NCI-H82 (cell line): ENCODE results near the gene SPAG7.

Source experiments
- DNase-seq: peaks from one replicate; lab custom pipeline; 2025; lab: John Stamatoyannopoulos, UW

SPAG7 gene

DNA sequence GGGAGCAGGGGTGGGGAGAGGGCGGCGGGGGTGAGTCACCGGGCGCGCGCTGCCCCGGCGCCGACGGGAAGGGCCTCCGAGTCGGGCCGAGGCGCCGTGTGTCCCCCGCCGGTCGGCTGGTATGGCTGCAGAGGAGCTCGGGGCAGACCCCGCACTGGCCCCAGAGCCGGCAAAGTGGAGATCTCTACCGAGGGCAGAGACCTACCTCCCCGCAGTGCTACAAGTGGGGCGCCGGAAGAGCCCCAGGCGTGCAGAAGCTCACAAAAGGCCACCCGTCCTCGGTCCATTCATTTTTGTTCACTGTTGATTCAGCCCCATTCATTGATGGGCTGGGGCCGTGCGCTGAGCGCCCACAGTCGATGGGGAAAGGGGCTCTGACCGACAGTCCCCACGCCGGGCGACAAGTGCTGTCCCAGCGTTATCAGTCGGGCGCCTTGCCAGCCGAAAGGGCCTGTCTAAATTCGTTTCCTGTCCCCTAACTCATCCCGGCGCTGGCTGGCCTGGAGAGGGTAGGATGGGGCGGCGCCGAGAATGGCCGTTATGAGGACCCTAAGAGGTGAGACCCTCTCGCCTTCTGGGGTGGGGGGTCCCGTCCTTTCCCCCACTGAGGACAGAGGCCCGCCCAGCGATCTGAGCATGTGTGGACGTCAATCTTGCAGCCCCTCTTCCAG, 17.4 kb downstream of the SPAG7 start:
- DNase-seq: peak; percentile 71

DNA sequence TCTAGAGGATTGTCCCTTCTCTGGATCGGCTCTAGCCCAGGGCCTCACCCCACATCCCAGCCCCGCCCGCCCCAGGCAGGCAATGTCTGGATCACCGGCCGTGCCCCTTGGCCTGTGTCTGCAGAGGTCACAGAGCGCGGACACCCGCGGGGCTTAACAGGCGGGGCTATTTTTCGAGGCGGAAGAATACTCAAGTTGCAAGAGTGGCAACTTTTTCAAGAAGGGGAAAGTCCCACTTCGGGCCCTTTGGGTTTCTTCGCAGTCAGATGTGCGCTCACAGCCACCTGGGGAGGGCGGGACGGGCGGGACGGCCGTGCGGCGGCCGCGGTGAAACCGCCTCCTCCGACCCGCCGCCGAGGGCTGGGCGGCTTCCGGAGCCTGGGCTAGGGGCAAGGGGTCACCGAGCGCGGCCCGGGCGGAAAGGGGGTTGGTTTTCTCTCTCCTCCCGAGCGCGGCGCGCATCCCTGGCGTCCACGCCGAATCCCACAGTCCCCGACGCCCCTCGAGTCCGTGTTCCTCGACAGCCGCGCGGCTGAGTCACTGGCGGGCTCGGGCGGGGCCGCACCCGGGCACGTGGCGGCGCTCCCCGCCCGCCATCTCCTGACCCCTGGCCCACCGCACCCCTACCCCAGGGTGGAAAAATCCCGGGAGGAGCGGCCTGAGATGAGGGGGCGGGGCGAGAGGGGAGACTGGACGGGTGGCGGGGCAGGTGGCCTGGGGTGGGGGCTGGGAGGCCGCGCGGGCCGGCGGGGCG, 18.1 kb downstream of the SPAG7 start:
- DNase-seq: peak; percentile 93

DNA sequence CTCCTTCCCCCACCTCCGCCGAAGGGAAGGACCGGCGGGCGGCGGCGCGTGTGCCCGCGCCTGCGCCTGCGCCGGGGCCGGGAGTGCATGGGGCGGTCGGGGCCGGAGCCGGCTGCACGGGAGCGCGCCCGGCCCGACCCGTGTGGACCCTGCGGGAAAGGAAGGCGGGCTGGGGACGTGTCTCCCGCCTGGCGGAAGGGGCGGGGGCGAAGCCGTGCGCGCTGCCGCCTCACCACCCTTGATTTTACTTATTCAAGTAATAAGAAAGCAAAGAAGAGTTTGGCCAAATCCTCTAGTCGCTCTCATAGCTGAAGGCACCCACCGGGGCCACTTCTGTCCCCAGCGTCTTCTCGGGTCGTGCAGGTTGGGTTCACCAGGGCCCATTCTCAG, 18.7 kb downstream of the SPAG7 start:
- DNase-seq: peak; percentile 93

DNA sequence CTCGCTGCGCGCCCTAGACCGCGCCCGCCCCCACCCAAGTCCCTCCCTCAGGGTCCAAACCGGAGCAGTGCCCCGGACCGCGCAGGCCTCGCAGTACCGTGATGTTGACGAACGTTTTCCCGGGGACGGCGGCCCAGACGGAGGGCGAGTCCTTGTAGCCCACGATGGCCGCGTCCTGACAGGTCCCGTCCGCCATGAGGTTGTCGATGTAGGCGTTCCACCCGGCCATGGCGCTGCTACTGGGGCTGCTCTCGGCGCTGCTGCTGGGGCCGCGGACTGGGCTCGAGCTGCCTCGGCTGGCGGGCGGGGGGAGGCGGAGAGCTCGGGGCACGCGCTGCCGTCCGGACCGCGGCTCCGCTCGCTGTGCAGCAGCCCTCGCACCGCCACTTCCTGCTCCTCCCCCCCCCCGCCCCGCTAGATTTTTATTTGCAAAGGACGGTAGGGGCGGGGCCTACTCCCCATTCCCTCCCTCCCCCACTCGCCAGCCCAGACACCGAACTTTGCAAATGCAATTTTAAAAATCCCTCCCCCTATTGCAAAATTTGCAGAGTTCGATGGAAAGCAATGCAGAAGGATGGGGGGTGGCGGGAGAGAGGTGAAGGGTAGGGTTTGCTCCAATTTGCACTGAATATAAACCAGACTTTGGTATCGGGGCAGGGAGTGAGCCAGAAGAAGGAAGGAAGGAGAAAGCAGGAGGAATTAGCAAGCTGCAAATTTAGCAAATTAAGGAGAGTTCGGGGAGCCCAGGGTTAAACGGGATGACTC, 19.3 kb downstream of the SPAG7 start, which contains the start of gene PFN1:
Gene PFN1, minus strand, starts transcription at position 365 of the 765 bp plus-strand sequence. Its CDS starts 136 bp downstream, at position 229.
- DNase-seq: peak; percentile 94

DNA sequence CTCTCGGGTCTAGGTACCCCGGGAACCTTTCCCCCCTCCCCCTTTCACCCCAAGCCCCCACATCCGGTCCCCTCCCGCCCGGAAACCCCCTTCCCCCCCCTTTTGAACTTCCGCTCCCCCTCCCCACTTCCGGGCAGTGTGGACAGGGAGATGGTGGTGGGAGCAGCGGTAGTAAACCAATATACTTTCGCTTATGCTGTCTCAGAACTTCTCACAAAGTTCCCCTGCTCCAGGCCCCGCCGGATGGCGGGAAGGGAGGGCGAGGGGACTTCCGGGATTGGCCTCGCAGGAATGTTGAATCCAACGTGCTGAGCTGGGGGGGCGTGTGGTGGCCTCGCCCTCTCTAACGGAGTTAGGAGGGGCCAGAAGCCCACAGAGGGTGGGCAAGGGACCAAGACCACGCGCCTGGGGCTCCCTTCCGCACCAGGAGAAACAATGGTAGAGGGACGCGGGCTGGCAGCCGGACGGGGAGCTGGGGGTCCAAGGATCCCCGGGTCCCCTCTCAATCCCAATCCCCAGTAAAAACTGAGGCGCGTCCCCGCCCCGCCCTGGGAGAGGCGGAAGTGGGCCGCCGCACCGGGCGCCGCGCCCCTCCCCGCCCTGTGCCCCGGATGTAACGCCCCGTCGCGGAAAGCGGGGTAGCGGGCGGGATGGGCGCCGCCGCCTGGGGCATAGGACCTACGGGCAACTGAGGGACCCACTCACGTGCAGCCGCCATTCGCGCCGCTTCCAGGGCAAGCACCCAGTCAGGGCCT, 20.0 kb downstream of the SPAG7 start:
- peak; percentile 74 for DNase-seq

DNA sequence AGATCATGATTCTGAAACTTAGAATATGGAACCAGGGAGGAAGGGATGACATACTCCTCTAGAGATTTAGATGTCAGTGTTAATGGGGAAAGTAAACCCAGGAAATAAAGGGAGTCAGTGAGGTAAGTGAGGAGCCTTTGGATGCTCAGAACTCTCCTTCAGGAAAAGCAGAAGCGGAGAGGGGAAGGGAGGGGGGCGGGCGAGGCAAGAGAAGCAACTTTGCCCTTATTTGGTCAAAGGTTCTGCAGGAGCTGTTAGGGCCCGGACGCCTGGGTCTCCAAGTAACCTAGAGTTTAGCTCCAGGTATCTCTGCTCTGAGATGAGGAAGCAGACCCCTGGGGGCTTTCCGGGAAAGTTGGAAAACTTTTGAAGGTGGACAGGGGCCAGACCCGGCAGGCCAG, 20.6 kb downstream of the SPAG7 start:
- DNase-seq: no peak

DNA sequence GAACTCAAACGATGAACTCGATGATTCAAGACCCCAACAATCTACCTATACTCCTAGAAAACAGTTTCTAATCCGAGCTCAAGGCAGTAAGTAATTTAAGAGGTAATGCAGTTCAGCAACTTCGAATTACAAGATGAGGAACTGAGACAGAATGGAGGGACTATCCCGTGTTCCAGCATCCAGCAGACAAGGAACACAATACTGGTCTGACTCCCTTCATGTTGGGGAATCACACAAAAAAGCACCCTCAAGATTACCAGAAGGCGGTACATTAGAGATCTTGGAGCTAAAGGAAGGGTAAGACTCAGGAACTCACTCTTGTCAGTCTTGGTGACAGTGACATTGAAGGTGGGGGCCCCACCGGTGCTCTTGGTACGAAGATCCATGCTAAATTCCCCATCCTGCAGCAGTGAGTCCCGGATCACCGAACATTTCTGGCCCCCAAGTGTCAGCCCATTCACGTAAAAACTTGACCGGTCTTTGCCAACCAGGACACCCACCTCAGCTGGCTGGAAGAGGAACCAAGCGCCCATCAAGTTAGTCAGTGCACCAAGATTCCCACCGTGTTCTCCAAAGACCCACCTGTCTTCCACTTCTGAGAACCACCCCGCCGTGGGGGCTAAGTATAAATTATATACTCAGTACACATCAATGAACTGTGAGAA, 21.2 kb downstream of the SPAG7 start:
- no peak for DNase-seq

DNA sequence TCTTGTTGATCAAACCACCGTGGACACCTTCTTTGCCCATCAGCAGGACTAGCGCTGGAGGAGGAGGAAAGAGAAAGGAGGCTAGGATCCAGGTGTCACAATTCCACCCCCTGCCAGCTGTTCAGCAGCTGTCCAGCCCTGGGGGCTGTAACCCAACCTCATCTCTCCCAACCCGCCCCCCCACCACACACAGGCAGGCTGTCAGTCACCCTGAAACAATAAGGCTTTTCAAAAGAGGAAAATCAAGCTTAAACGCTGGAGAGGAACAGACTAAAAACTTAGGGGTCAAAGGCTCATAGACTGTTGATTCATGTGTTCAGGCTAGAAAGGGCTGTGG, 21.7 kb downstream of the SPAG7 start:
- peak; percentile 20 for DNase-seq

DNA sequence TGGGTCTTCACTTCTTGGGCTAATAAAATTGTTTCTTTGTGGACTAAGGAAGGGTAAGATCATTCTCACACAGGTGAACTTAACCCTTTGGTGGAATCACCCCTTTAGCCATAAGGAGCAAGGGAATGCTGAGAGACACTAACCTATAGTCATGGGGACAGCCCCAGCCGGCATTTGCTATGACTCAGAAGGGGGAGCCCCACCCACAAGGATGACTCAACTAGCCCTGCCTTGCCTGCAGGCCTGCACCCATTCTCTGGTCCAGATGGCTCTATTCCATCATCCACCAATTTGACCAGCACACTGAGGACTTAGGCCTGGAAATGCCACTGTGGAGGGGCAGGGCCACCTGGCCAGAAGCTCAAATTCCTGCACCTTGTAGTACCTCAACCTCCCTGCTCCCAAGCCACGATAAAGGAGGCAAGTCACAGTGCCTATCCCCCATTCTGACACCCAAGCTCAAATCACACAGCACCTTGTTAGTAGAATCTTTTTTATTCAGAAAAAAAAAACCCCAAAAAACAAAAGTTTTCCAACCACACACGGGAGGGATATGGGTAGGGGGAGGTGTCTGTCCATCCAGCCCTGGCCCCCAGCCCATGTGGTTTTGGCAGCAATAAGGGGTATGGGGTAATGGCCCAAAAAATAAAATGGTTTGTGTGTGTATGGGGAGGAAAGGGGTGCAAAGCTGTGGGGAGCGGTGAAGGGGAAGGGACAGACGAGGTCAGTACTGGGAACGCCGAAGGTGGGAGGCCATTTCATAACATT, 22.3 kb downstream of the SPAG7 start:
- peak; percentile 55 for DNase-seq

DNA sequence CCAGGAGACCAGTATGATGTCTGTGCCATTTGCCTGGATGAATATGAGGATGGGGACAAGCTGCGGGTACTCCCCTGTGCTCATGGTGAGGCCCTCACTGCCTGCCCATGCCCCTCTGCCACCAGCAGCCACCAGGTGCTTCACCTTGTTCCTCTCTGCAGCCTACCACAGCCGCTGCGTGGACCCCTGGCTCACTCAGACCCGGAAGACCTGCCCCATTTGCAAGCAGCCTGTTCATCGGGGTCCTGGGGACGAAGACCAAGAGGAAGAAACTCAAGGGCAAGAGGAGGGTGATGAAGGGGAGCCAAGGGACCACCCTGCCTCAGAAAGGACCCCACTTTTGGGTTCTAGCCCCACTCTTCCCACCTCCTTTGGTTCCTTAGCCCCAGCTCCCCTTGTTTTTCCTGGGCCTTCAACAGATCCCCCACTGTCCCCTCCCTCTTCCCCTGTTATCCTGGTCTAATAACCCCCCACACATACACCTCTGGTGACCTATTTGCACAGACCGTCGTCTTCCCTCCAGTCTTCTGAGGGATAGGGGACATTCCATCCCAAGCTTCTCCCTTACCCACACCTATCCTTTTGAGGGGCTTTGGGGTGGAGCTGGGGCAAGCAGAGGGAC, 23.0 kb downstream of the SPAG7 start:
- no peak for DNase-seq

DNA sequence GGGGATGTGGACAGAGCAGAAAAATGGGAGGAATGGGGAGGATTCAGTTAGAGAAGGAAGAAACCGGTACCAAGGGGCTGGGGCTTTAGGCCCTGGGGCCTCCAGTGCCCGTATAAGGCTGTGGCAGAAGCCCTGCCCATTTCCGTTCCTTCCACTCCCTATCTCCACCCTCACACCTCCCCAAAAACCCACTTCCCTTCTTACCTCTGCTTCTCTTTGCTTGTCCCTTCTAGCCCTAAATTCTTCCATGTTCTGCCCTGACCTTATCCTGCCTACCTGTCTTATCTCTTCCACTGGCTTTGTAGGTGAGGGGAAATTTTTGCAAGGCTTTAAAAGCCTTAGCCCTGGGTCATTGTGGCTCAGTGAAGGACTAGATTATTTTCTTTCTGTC, 23.5 kb downstream of the SPAG7 start:
- no peak for DNase-seq

DNA sequence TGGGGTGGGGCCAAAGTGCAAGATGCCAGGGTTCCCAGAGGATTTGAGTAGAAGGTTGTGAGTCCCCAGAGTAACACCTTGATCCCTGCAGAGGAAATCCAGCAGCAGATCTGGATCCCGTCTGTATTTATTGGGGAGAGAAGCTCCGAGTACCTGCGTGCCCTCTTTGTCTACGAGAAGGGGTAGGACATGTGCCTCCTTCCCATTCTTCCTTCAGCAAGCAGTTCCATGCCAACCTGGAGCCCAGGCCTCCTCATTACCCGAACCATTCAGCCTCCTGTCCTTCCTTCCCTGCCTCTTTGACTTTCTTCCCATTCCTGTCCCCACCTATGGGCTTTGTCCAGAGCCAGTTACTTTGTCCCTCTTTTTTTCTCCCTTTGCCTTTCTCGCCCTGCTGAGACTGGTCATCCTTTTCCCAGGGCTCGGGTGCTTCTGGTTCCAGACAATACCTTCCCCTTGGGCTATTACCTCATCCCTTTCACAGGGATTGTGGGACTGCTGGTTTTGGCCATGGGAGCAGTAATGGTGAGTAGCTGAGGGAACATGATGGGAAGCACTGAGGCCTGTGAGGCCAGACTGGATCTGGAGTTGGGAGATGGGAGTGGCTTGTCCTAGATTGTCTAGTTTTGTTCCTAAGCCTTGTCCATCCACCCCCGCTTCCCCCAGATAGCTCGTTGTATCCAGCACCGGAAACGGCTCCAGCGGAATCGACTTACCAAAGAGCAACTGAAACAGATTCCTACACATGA, 24.7 kb downstream of the SPAG7 start:
- no peak for DNase-seq

DNA sequence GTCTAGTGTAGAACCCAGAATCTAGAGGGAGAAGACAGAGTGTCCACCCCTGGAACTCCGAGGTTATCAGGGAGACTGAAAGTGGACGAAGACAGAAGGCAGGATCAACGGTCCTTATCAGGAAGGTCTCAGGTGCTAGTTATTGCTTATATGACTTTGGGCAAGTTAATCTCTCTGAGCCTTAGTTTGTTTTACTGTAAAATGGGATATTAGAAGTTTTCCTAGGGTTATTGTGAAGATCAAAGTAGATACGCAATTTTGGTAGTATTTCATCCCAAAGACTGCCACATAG, 26.4 kb downstream of the SPAG7 start:
- DNase-seq: no peak

DNA sequence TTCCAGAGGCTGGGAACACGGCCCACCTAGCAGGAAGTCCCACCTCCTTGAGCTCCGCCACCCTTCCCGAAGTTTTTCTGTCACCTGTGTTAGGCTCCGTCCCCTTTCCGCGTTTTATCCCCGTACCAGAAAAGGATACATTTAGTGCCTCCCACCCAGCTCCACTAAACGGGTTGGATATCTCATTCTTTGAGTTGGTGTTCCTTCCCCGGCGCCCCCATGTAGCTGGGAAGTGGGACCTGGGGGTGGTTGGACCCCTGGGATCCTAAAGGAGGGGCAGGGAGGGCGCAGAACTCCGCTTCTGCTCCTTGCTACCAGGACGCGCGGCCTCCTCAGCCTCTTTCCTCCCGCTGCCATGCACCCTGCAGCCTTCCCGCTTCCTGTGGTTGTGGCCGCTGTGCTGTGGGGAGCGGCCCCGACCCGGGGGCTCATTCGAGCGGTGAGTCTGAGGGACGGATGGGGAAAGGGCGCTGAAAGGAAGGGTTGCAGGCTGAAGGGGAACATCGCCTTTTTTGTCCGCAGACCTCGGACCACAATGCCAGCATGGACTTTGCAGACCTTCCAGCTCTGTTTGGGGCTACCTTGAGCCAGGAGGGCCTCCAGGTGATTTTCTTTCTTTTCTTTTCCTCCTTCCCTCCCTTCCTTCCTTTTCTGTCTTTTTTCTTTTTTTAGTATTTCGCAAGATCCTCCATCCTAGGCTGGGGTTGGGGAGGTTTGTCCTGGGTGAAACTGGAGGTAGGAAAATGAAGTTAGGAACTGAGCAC, 26.9 kb downstream of the SPAG7 start:
- no peak for DNase-seq

DNA sequence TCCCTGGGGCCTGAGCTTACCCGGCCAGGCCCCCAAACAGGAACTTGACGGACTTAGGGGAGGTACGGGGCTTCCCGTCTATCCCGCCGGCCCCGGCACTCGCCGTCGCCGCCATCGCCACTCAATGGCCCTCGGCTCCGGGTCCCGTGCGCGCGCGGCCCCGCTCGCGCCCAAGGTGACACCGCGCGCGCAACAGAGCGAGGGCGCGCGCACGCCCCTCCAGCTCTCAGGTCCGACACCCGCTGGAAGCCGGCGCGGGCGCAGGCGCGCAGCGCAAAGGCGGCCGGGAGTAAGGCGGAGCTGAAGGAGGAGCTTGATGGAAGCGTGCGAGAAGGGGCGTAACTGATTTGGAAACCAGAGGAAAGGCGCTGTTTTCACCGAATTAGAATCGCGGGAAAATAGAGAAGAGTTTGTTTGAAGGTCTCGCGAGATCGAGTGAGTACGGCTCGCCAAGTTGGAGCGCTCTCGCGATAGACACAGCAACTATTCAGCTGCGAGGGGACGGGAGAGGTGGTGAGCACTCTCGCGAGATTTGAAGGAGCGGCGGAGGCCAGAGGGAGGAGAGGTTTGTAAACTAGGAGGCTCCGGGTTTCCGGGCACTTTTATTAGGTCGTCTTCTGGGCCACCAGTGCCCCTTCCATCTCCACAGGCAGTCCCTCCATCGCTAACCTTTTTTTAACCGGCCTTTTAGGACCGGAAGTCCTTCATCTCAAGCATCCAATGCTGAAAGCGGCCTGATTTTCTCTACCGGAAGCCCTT, 27.6 kb downstream of the SPAG7 start, which contains the start of the genes RNF167 and SLC25A11:
Gene RNF167, plus strand, starts transcription at position 473 of the 759 bp plus-strand sequence. CDS start 642 bp downstream, outside the sequence.
Gene SLC25A11, minus strand, starts transcription at position 251 of the 759 bp plus-strand sequence. Its CDS starts 136 bp downstream, at position 115.
- peak; percentile 100 for DNase-seq

DNA sequence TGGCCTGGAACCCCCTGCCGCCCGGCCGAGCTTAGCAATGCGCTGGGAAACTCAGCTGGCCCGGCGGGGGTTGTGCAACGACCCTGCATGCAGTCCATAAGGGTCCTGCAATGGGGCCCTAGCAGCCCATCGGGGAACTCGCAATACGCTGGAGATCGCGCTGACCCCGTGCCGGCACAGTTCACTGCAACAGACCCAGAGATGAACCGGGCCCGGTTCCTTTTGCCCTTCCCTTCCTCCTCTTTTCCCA, 28.1 kb downstream of the SPAG7 start:
- DNase-seq: peak; percentile 63

DNA sequence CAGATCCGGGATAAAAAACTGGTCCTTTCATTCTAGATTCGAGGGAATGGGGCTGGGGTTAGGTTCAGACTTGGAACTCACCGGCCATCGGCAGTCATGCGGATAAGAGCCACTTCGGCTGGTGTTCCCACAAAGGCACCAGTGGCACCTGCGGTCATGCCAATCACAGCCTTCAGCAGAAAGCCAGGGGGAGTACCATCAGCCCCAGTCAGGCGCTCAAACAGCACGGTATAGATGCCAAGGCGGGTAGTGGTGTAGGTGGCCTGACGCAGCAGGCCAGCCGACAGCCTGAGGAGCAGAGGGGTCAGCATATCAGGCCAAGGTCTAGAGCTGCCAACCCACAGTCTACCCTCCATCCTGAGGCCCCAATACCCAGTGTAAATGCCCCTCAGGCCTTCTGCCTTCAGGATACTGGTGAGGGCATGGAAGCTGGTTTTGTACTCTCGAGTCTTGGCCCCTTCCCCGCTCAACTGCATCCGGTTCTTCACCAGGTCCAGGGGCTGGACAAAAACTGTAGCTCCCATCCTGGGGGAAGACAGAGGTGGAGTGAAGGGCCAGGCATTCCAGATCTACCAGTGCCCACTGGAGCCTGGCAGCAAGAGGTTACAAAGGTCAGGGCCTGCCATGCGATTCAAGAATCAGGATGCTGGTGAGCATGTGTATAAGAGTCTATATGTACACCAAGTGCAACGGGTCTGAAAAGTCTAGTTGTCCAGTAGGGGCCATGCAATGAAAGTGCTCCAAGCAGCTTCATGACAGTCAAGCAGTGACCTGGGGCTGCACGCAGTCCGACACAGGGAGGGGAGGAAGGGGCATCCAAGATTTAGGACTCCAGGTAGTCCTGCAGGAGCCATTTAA, 28.7 kb downstream of the SPAG7 start:
- peak; percentile 59 for DNase-seq
